Measurements from ENCODE around the gene ARHGAP10. TPM values are rescaled to one million over a fixed set of nuclear protein-coding genes. Genes with fewer than 3 reads are reported as not detected.

The ARHGAP10 gene
- total RNA-seq, 4 donors from 2014 or later, result 26.5 to 117 (median 29.7) TPM

GRCh38 chr4:147816382-147817254 lies 84.7 kb downstream of the ARHGAP10 start:
- Histone ChIP-seq H3K27me3 (no peaks in the 10 kb centered on the region), H3K27ac (peak overlapping the region; percentile 42 to 73 (median 64)), H3K9me3 (no peaks in the 10 kb centered on the region), H3K4me3 (no peak overlapping the region), H3K4me1 (peaks cover 26 to 91% (median 55%) of the 10 kb centered on the region in 3 donors), H3K36me3 (no peaks in the 10 kb centered on the region)
- intact Hi-C loops (cut with DNase I), result no loop called here
- 85 to 86% methylated on average over 4 of the region's 4 CpGs for WGBS, 2 donors
- TF ChIP-seq POLR2A (IDR thresholded peaks at IDR 0.05), result no peak
- TF ChIP-seq CTCF (IDR thresholded peaks at IDR 0.05), result no peak
- no peak for DNase-seq

GRCh38 chr4:147820975-147821374 lies 89.1 kb downstream of the ARHGAP10 start:
- 50 to 100% methylated on average over 1 to 2 of the region's 6 CpGs for WGBS, 2 donors
- peaks cover 19 to 91% (median 44%) of the 10 kb centered on the region in 3 donors for H3K4me1 ChIP-seq
- TF ChIP-seq POLR2A (IDR thresholded peaks at IDR 0.05) (no peak), CTCF (IDR thresholded peaks at IDR 0.05) (no peak)
- H3K27ac ChIP-seq, result peak overlapping the region in 2 of 4 donors; percentile 76 to 78
- H3K36me3 ChIP-seq, result peaks cover 0 to 22% (median 0%) of the 10 kb centered on the region in 3 donors
- intact Hi-C loops (cut with DNase I), result no loop called here
- no peaks in the 10 kb centered on the region for H3K9me3 ChIP-seq
- no peak for DNase-seq
- H3K27me3 ChIP-seq, result no peaks in the 10 kb centered on the region
- H3K4me3 ChIP-seq, result no peak overlapping the region

DNA sequence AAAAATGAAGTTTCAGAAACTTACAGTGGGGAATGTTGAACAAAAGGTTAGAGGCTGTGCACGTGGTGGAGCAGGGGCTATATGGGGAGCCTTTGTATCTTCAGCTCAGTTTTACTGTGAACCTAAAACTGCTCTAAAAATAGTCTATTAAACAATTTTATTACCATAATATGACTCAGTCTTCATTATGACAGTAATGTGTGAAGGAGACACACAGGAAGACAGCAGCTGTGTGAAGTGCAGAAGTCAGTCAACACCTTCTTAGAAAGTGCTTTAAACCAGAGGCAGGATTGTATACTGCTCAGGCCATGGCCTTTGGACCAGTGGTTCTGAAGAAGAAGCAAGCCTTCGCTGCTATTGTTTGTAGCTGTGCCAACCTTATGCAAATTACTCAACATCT lies 89.7 kb downstream of the ARHGAP10 start:
- TF ChIP-seq POLR2A (IDR thresholded peaks at IDR 0.05), result no peak
- Histone ChIP-seq H3K36me3 (peaks cover 0 to 22% (median 0%) of the 10 kb centered on the region in 3 donors), H3K27me3 (no peaks in the 10 kb centered on the region), H3K4me3 (no peak overlapping the region), H3K27ac (peak overlapping the region in 3 of 4 donors; percentile 74 to 78 (median 76)), H3K9me3 (no peaks in the 10 kb centered on the region), H3K4me1 (peaks cover 19 to 91% (median 39%) of the 10 kb centered on the region in 3 donors)
- no peak for DNase-seq
- intact Hi-C loops (cut with DNase I), result no loop called here
- WGBS, 2 donors, result 28 to 38% methylated on average over 2 of the region's 2 CpGs

DNA sequence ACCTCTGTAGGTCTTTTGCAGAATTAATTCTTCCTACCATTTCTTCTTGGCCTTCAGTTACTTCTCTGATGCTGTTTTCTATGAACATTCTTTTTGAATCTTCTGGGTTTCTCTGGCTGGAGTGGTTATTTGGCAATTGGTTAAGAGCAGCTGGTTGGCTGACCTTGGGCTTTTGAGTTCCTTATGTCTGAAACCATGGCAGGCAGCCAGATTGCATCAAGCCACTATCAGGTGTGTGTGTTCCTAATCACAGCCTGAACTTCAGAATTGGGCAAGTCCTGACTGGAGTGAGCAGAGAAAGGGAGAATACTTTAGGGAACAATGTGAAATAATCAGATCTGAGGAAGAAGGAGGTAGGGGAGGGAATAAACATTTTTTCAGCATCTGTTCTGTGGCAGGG lies 90.2 kb downstream of the ARHGAP10 start:
- no peaks in the 10 kb centered on the region for H3K27me3 ChIP-seq
- DNase-seq, result no peak
- H3K4me3 ChIP-seq, result no peak overlapping the region
- peaks cover 19 to 91% (median 38%) of the 10 kb centered on the region in 3 donors for H3K4me1 ChIP-seq
- H3K36me3 ChIP-seq, result peaks cover 0 to 22% (median 0%) of the 10 kb centered on the region in 3 donors
- no peaks in the 10 kb centered on the region for H3K9me3 ChIP-seq
- no peak for TF ChIP-seq CTCF (IDR thresholded peaks at IDR 0.05)
- no peak for TF ChIP-seq POLR2A (IDR thresholded peaks at IDR 0.05)
- peak overlapping the region; percentile 33 to 78 (median 75) for H3K27ac ChIP-seq
- intact Hi-C loops (cut with DNase I), result no loop called here

GRCh38 chr4:147823130-147823529 lies 91.2 kb downstream of the ARHGAP10 start:
- no peaks in the 10 kb centered on the region for H3K27me3 ChIP-seq
- intact Hi-C loops (cut with DNase I), result no loop called here
- peaks cover 19 to 91% (median 38%) of the 10 kb centered on the region in 3 donors for H3K4me1 ChIP-seq
- peaks cover 0 to 22% (median 0%) of the 10 kb centered on the region in 3 donors for H3K36me3 ChIP-seq
- TF ChIP-seq POLR2A (IDR thresholded peaks at IDR 0.05), result no peak
- no peak overlapping the region for H3K4me3 ChIP-seq
- no peak for DNase-seq
- H3K9me3 ChIP-seq, result no peaks in the 10 kb centered on the region
- H3K27ac ChIP-seq, result peak overlapping the region; percentile 13 to 78 (median 75)
- WGBS, 2 donors, result 71 to 90% methylated on average over 3 of the region's 3 CpGs

GRCh38 chr4:147824316-147824715 lies 92.4 kb downstream of the ARHGAP10 start:
- Histone ChIP-seq H3K27me3 (no peaks in the 10 kb centered on the region), H3K27ac (peak overlapping the region in 3 of 4 donors; percentile 74 to 93 (median 87)), H3K4me3 (no peak overlapping the region), H3K9me3 (no peaks in the 10 kb centered on the region), H3K4me1 (peaks cover 30 to 99% (median 45%) of the 10 kb centered on the region in 3 donors), H3K36me3 (peaks cover 0 to 22% (median 0%) of the 10 kb centered on the region in 3 donors)
- no peak for DNase-seq
- TF ChIP-seq POLR2A (IDR thresholded peaks at IDR 0.05) (no peak), CTCF (IDR thresholded peaks at IDR 0.05) (no peak)
- 74 to 91% methylated on average over 5 of the region's 5 CpGs for WGBS, 2 donors
- intact Hi-C loops (cut with DNase I), result no loop called here

Measured in esophagus squamous epithelium (tissue), 5 donors.